Kidney epithelial cell (primary cell): ENCODE measurements around the gene SPAAR. TPM values are rescaled to one million over a fixed set of nuclear protein-coding genes. Genes with fewer than 3 reads are reported as not detected.
A peak's percentile ranks its signal among the peaks of the same experiment; 100 is the strongest.

ENCODE experiments used
- DNase-seq: peaks from one replicate; pipeline ENCODE4 v3.0.0-alpha.2; 2010; ENCODE audit warnings: low read depth
- H3K27me3 ChIP-seq: 2 replicates; pipeline ENCODE4 v1.6.0; 2011; ENCODE audit warnings: low read length; ENCODE audit not compliant: control insufficient read depth, insufficient read depth
- H3K36me3 ChIP-seq: 2 replicates; pipeline ENCODE4 v1.5.1; 2011; ENCODE audit warnings: low read length; ENCODE audit not compliant: control insufficient read depth, insufficient read depth
- H3K4me3 ChIP-seq: 2 replicates; pipeline ENCODE4 v1.5.1; 2011; ENCODE audit warnings: low read depth, mild to moderate bottlenecking, control low read depth, low read length
- total RNA-seq: library from RNA; depleted of rRNA; stranded (reverse); fragments of >200 nt; gene quantifications from 2 replicates; pipeline ENCODE4 v1.2.3, GENCODE V29; 2015
- TF ChIP-seq, protein P1 (sequence below): IDR thresholded peaks from 2 replicates; pipeline ENCODE4 v1.5.1; 2011; ENCODE audit warnings: mild to moderate bottlenecking, moderate library complexity, low read length, control low read depth, inconsistent platforms; ENCODE audit not compliant: insufficient read depth, poor library complexity, severe bottlenecking

SPAAR gene
- total RNA-seq, 1 donor from 2014 or later: not detected

DNA sequence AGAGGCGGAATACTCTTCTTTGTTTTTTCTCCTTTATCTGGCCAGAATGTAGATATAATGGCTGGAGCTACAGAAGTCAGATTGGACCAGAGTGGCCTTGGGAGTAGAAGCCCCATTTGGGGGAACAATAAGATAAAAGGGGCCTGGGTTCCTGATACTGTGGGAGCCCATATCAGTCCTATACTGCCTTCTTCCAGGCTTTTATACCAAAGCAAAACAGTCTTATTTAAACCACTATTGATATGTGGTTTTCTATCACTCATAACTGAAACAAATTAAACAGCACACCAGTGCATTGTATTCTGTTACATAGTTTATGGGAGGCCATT lies 14.3 kb downstream of the SPAAR start:
- TF ChIP-seq, protein P1, sequence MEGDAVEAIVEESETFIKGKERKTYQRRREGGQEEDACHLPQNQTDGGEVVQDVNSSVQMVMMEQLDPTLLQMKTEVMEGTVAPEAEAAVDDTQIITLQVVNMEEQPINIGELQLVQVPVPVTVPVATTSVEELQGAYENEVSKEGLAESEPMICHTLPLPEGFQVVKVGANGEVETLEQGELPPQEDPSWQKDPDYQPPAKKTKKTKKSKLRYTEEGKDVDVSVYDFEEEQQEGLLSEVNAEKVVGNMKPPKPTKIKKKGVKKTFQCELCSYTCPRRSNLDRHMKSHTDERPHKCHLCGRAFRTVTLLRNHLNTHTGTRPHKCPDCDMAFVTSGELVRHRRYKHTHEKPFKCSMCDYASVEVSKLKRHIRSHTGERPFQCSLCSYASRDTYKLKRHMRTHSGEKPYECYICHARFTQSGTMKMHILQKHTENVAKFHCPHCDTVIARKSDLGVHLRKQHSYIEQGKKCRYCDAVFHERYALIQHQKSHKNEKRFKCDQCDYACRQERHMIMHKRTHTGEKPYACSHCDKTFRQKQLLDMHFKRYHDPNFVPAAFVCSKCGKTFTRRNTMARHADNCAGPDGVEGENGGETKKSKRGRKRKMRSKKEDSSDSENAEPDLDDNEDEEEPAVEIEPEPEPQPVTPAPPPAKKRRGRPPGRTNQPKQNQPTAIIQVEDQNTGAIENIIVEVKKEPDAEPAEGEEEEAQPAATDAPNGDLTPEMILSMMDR: no peak
- DNase-seq: no peak
- H3K27me3 ChIP-seq: no peaks in the 10 kb centered on the region
- H3K4me3 ChIP-seq: no peak overlapping the region
- H3K36me3 ChIP-seq: no peaks in the 10 kb centered on the region

DNA sequence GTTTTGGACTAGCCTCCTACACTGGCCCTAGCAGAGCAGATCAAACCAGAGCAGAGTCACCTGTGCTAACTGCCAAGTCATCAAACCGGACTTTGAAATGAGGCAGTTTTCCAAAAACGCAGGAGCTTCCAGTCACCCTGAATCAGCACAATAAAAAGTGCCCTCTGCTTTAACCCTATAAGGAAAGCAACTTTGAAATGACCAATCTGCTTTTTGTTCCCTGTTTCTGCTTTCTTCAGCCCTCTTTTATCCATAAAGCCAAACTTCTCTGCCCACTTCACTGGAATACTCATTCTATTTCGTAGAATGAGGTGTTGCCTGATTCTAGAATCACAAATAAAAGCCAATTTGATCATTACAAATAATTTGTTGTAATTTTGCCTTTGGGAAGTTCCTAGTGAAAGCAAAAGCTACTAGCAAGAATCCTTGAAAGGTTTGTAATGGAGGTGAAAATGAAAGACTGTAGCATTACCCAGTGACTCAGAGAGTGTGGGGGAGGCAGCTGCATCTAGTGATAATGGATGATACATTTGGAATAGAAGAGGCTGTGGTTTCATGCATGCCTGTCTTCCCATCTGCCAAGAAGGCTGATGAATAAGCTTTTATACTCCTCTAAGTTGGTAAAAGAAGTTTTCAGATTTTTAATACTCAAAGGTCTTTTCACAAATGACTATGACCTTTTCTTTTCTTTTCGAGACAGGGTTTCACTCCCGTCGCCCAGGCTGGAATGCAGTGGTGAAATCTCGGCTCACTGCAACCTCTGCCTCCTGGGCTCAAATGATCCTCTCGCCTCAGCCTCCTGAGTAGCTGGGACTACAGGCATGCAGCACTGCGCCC lies 14.9 kb downstream of the SPAAR start:
- DNase-seq: peak; percentile 90
- no peaks in the 10 kb centered on the region for H3K27me3 ChIP-seq
- no peaks in the 10 kb centered on the region for H3K36me3 ChIP-seq
- H3K4me3 ChIP-seq: no peak overlapping the region
- TF ChIP-seq, protein P1: no peak

DNA sequence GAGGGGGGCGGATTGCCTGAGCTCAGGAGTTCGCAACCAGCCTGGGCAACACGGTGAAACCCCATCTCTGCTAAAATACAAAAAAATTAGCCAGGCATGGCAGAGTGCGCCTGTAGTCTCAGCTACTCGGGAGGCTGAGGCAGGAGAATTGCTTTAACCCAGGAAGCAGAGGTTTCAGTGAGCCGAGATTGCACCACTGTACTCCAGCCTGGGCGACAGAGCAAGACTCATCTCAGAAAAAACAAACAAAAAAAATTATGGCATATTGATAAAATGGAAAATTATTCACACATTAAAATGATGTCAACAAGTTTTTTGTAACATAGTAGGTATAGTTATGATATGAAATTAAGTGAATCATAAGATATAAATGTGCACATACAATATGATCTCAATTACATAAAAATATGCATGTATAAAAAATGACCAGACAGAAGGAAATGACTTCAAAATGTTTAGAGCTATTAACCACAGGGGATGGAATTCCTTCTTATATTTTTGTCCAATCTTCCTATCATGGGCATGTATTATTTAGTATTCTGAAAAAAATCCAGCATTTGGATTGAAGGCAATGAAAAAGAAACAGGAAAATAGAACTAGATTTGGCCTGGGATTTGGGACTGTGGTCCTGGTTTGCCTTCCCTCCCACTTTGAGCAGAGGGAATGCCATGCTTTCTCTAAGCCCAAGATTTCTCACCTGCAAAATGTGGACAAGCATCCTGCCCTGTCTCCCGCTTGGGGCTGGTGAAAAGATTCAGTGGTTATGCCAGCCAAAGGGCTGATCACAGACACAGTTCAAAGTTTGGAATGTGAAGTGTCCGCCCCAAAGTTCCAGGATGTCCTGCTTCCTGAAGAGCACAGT lies 19.5 kb downstream of the SPAAR start:
- Histone ChIP-seq H3K27me3 (no peaks in the 10 kb centered on the region), H3K36me3 (no peaks in the 10 kb centered on the region), H3K4me3 (no peak overlapping the region)
- TF ChIP-seq, protein P1: no peak
- DNase-seq: no peak

DNA sequence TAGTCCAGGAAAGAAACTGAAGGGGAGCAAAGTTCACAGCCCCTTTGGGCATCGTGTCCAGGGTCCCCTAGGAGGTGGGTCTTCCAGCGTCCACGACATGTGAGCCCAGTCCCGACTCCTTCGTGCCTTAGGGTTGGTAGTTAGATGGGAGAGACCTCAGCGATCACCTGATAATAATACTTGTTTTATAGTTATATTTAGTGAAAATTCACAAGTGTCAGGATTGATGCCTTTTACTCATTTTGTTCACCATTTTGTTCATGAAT lies 20.1 kb downstream of the SPAAR start:
- DNase-seq: no peak
- TF ChIP-seq, protein P1: no peak

DNA sequence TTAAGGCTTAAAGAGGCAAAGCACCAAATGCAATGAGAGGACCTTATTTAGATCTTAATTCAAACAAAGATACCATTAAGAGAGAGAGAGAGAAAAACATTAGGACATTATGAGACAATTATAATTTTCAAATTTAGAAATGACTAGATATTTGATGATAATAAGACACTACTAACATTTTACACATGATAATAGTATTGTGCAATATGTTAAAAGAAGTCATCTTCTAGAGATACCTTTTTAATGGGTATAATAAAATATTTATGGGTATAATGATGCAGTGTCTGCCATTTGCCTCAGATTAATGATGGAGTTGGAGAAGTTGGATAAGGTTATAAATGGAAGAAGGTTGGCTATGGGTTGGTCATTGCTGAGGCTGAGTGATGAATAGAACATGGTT lies 21.2 kb downstream of the SPAAR start:
- TF ChIP-seq, protein P1: no peak
- DNase-seq: no peak
- no peaks in the 10 kb centered on the region for H3K27me3 ChIP-seq

More for the DNA sequence above, 20.1 kb downstream of the SPAAR start:
- no peak overlapping the region for H3K4me3 ChIP-seq
- no peaks in the 10 kb centered on the region for H3K27me3 ChIP-seq
- no peaks in the 10 kb centered on the region for H3K36me3 ChIP-seq

More for the DNA sequence above, 21.2 kb downstream of the SPAAR start:
- Histone ChIP-seq H3K4me3 (no peak overlapping the region), H3K36me3 (no peaks in the 10 kb centered on the region)
